ENCODE measurements around the gene KANSL1L.

KANSL1L gene

DNA sequence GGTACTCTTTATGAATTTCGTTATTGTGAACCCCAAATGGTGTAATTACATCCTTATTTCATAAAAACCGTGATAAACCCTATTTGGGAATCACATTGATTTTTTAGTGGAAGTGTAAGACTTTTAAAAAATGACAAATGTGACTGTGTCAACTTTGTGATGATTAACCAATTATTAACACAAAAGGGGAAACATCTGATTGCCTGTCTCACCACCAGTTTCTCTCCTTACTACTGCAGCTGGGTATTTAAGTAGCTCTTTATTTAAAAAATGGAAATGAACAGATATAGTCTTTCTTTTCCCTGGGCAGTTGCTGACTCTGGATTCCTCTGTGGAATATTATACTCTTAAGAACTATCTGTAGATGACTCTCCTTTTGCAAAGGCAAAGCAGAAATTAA lies 180.4 kb downstream of the KANSL1L start:
- DNase-seq = no peak

DNA sequence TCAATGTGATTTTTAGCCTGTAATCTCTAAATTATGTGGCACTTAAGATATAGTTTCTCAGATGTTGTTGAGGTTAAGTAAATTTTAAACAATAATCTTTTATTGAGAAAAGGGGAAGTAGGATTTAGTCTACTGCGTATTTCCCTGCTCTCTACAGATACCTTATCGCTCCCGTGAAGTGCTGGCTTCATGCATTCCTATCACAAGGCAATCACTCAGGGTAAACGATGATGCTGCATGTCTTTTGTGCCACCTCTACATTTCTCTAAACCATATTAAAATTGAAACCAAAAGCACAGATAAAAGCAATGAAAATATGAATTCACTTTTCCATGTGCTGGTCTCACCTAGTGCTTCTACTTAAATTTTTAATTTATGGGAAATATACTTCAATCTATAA lies 183.2 kb downstream of the KANSL1L start:
- peak; percentile 37 for DNase-seq

GRCh38 chr2:209986415-209986814 lies 184.8 kb downstream of the KANSL1L start:
- DNase-seq = peak; percentile 64

DNA sequence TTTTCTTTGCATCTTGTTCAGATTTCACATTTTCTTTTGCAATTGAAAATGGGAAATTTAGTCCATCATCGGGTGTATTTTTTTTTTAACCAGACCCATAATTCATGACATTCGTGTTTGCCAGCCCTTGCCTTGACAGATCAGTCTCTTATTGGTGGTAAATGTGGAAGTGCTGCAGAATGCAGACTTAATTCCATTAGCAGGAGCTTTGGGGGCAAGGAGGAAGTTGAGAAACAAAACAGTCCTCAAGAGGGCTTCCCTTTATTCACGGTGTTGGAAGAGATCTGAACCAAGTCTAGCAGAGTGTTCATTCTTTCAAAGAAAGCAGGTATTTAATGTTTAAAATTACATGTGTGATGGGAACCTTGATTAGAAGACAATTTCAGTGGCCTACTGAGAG lies 185.3 kb downstream of the KANSL1L start:
- DNase-seq = peak; percentile 92

- no peak for DNase-seq
These were observed 186.9 kb downstream of the KANSL1L start for GRCh38 chr2:209984291-209984690.

DNA sequence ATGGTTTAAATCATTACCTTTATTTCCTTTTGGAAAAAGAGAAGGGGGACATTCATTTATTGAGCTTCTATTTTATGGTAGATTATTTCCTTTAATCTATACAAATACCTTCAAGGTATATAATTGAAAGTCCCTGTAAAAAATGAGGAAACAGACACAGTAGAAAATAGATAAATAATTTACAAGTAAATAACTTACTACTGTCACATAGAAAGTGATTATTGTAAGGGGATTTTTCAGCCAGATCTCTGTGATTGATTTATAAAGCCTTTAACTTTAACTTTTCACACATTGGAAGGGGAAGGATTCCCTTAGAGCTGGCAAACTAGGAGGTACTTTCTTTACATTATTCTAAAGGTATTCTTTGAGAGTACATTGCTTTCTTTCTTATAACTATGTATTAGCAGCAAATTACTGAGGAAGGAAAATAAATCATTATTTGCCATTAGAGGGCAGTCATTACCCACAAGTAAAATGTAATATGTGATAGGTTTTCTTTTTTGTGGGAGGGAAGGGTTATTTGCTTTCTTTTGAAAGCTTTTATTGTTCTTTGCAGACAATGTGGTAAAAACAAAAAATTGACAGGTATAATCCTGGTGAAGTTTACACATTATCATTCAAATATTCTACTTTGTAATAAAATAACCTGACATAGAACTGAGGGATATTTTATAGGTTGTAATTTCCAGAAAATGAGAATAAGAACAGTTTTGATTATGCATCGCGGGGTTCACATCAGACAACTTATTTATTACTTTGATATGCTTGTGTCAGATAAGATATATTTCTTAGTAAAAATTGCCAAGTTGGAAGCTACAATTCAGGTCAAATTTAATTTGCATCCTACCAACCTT lies 193.6 kb downstream of the KANSL1L start:
- DNase-seq = peak; percentile 36

DNA sequence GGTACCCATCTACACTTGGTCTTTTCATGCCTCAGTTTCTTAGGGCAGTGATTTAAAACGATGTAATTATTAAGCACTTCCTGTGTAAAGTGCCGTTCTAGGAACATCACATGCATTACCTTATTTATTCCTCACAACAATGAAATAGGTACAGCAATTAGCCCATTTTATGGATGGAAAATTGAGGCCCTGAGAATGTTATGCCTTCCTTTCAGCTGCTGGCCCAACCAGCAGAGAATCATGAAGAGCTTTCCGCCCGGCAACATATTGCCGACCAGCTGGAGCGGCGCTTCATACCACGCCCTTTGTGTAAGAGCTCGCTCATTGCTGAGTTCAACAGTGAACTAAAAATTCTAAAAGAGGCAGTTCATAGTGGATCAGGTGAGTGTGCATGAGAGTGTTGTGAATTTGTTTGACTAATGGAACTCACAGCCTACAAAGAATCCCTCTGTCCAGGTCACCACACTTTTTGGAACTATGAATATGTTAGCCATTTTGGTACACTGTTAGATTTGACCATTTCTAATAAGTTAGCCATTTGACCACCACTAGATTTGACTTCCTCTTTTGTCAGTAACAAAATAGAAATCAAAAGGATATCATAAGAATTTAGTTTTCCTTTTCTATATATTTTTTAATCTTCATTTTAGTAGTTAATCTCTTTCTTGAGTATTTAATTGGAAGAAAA lies 194.4 kb downstream of the KANSL1L start:
- no peak for DNase-seq

- DNase-seq = no peak
These were observed 196.6 kb downstream of the KANSL1L start for GRCh38 chr2:209974576-209974975.

DNA sequence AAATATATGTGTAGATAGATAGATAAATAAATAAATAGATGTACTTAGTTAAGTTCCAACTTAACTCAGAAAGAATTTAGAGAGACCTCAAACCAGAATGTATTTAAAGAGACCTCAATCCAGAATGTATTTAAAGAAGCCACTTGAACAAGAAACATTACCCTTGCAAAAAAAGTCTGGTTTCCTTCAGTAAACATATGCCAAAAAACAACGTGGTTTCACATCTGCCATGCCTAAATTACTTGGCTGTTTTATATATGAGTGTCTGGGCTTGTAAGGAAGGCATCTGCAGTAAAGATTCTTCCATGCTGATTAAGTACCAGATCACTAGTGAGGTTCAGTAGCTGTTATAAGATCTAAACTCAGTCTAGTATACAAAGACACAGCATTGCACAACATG lies 197.9 kb downstream of the KANSL1L start:
- DNase-seq = no peak
